ENCODE measurements around the gene ARHGAP42.

GRCh38 chr11:100739666-100740065, 52.6 kb downstream of the ARHGAP42 start:
- no peak for TF ChIP-seq CTCF (IDR thresholded peaks at IDR 0.05)
- no peak for TF ChIP-seq POLR2A (IDR thresholded peaks at IDR 0.05)
